Heart left ventricle (tissue), 13 donors: Measurements from ENCODE around the gene SNHG17.

Experiments used
- CTCF ChIP-seq, 12 donors: fragments of 200-600 bp; sonication (generic) in 4 of 12; IDR thresholded peaks; one replicate each; pipeline versions ENCODE4 v1.5.0 to v1.8.0; 2018 to 2022; ENCODE audit warnings: antibody characterized with exemption in 12 of 12, mild to moderate bottlenecking in 5 of 12
- POLR2A ChIP-seq, 2 donors: fragments of 450-650 bp; IDR thresholded peaks; one replicate each; pipeline ENCODE4 v1.6.1; 2017; ENCODE audit warnings: antibody characterized with exemption in 2 of 2, mild to moderate bottlenecking in 2 of 2, moderate library complexity in 2 of 2
- donor health status: ischemic (EF 13 %, LVEDD 7.1; RV severe dilation, severe dysfunction).
- donor health status: DM: no; HTN: yes; CAD: no.
- donor health status: DM: no; HTN: no; CAD: no.
- donor health status: ischemic (EF 25% LVEDD 6.9; RV normal size, moderate dysfunction).
- donor health status: ischemic (EF 25% LVEDD 5.7; RV mildly dilated, moderate dysfunction).
- donor health status: ischemic (EF 35%, LVEDD 5.7; RV mildly dilated, moderate dysfunction).
- donor health status: nonischemic (EF 11% LVEDD 7.7; RV severe dilation, severe dysfunction).
- donor health status: DM: yes; HTN: yes; CAD: no.
- donor health status: PGD.
- donor health status: ischemic (EF 29% LVEDD 5.4; RV normal size, mild dysfunction).
- donor health status: nonischemic (EF 23%, LVEDD 6.1; RV moderate dilation, normal function).

DNA sequence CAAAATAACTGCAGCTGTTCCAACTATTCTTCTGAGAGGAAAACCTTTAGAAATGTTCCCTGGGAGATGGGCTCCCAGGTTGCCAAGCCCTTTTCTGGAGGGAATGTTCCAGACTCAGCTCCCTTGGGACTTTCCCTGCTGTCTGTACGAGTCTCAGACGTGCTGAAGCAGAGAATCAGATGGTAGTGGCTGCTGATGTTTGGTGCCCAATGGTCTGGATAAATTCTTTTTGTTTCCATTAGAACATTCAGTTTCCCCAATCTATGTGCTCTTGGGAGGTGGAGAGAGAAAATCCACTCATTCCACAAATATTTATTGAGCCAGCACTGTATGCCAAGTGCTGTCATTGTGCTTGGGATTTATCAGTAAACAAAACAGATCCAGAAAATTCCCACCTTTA, 40.0 kb downstream of the SNHG17 start:
- TF ChIP-seq CTCF (IDR thresholded peaks at IDR 0.05) (no peak), POLR2A (IDR thresholded peaks at IDR 0.05) (no peak)
